ENCODE measurements around the gene GNPTG. TPM values are rescaled to one million over a fixed set of nuclear protein-coding genes. Genes with fewer than 3 reads are reported as not detected.

Gene GNPTG
- total RNA-seq, 4 donors from 2014 or later, result 28.4 to 95.9 (median 48.6) TPM

- TF ChIP-seq, protein P1, sequence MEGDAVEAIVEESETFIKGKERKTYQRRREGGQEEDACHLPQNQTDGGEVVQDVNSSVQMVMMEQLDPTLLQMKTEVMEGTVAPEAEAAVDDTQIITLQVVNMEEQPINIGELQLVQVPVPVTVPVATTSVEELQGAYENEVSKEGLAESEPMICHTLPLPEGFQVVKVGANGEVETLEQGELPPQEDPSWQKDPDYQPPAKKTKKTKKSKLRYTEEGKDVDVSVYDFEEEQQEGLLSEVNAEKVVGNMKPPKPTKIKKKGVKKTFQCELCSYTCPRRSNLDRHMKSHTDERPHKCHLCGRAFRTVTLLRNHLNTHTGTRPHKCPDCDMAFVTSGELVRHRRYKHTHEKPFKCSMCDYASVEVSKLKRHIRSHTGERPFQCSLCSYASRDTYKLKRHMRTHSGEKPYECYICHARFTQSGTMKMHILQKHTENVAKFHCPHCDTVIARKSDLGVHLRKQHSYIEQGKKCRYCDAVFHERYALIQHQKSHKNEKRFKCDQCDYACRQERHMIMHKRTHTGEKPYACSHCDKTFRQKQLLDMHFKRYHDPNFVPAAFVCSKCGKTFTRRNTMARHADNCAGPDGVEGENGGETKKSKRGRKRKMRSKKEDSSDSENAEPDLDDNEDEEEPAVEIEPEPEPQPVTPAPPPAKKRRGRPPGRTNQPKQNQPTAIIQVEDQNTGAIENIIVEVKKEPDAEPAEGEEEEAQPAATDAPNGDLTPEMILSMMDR (IDR thresholded peaks at IDR 0.05), result no peak
- no peak for TF ChIP-seq POLR2A (IDR thresholded peaks at IDR 0.05)
- intact Hi-C loops (cut with DNase I; ENCODE audit: low total_unique reads), result no loop called here
- Histone ChIP-seq H3K4me1 (no peaks in the 10 kb centered on the region), H3K4me3 (no peak overlapping the region), H3K9me3 (no peaks in the 10 kb centered on the region), H3K27me3 (no peaks in the 10 kb centered on the region), H3K36me3 (no peaks in the 10 kb centered on the region), H3K27ac (no peak overlapping the region)
- DNase-seq, result no peak
Observed at GRCh38 chr16:1389762-1390161, 38.0 kb downstream of the GNPTG start.

- intact Hi-C loops (cut with DNase I; ENCODE audit: low total_unique reads), result no loop called here
- no peaks in the 10 kb centered on the region for H3K36me3 ChIP-seq
- TF ChIP-seq, protein P1 (IDR thresholded peaks at IDR 0.05), result no peak
- no peak for TF ChIP-seq POLR2A (IDR thresholded peaks at IDR 0.05)
- H3K9me3 ChIP-seq, result no peaks in the 10 kb centered on the region
- no peaks in the 10 kb centered on the region for H3K27me3 ChIP-seq
- H3K27ac ChIP-seq, result no peak overlapping the region
- no peak overlapping the region for H3K4me3 ChIP-seq
- H3K4me1 ChIP-seq, result no peaks in the 10 kb centered on the region
- DNase-seq, result no peak
Observed at GRCh38 chr16:1390239-1390779, 38.6 kb downstream of the GNPTG start.

GRCh38 chr16:1392826-1393225 lies 41.1 kb downstream of the GNPTG start:
- Histone ChIP-seq H3K36me3 (no peaks in the 10 kb centered on the region), H3K4me3 (no peak overlapping the region), H3K27ac (no peak overlapping the region), H3K9me3 (no peaks in the 10 kb centered on the region), H3K4me1 (no peaks in the 10 kb centered on the region), H3K27me3 (no peaks in the 10 kb centered on the region)
- DNase-seq, result no peak
- TF ChIP-seq POLR2A (IDR thresholded peaks at IDR 0.05), result no peak
- TF ChIP-seq, protein P1 (IDR thresholded peaks at IDR 0.05), result no peak
- intact Hi-C loops (cut with DNase I; ENCODE audit: low total_unique reads), result no loop called here

- Histone ChIP-seq H3K4me1 (no peaks in the 10 kb centered on the region), H3K9me3 (no peaks in the 10 kb centered on the region), H3K27me3 (no peaks in the 10 kb centered on the region), H3K4me3 (no peak overlapping the region), H3K36me3 (no peaks in the 10 kb centered on the region), H3K27ac (no peak overlapping the region)
- TF ChIP-seq, protein P1 (IDR thresholded peaks at IDR 0.05), result no peak
- no peak for TF ChIP-seq POLR2A (IDR thresholded peaks at IDR 0.05)
- intact Hi-C loops (cut with DNase I; ENCODE audit: low total_unique reads), result no loop called here
- no peak for DNase-seq
Observed at GRCh38 chr16:1393613-1394176, 42.0 kb downstream of the GNPTG start.

GRCh38 chr16:1394367-1394951 lies 42.7 kb downstream of the GNPTG start:
- H3K27me3 ChIP-seq, result no peaks in the 10 kb centered on the region
- no peak overlapping the region for H3K4me3 ChIP-seq
- DNase-seq, result no peak
- intact Hi-C loops (cut with DNase I; ENCODE audit: low total_unique reads), result no loop called here
- H3K27ac ChIP-seq, result no peak overlapping the region
- H3K4me1 ChIP-seq, result no peaks in the 10 kb centered on the region
- no peaks in the 10 kb centered on the region for H3K9me3 ChIP-seq
- no peaks in the 10 kb centered on the region for H3K36me3 ChIP-seq
- TF ChIP-seq POLR2A (IDR thresholded peaks at IDR 0.05), result no peak
